Upper lobe of left lung (tissue), 6 donors: ENCODE data around the gene SGMS1. TPM values are rescaled to one million over a fixed set of nuclear protein-coding genes. Genes with fewer than 3 reads are reported as not detected.
A peak's percentile ranks its signal among the peaks of the same experiment; 100 is the strongest.
"Not testable (repeated sequence)": the region's sequence is repeated elsewhere in the genome, so short reads cannot be mapped to it uniquely, and the experiment has no call there.

Experiments used
- ATAC-seq, 2 donors: fragments of 200-7000 bp; cut with Tn5 transposase; one replicate each; pipeline ENCODE4 v1.9.1; 2022; ENCODE audit warnings: mild to moderate bottlenecking in 2 of 2, moderate library complexity in 2 of 2; ENCODE audit not compliant: low FRiP score in 2 of 2
- DNase-seq, 2 donors: peaks; one replicate each; pipeline ENCODE4 v3.0.0-alpha.2; 2019 to 2020
- H3K27ac ChIP-seq, 4 donors: fragments of 200-600 bp; sonication (generic); one replicate each; pipeline ENCODE4 v1.5.1; 2016 to 2019
- H3K27me3 ChIP-seq, 4 donors: fragments of 200-600 bp; sonication (generic); one replicate each; pipeline ENCODE4 v1.5.1; 2017 to 2019
- H3K36me3 ChIP-seq, 4 donors: fragments of 200-600 bp; sonication (generic); one replicate each; pipeline ENCODE4 v1.5.1; 2016 to 2019
- H3K4me1 ChIP-seq, 4 donors: fragments of 200-600 bp; sonication (generic); one replicate each; pipeline ENCODE4 v1.5.1; 2018 to 2019
- H3K4me3 ChIP-seq, 4 donors: fragments of 200-600 bp; sonication (generic); one replicate each; pipeline ENCODE4 v1.5.1; 2017 to 2019; ENCODE audit warnings: mild to moderate bottlenecking in 2 of 4, moderate library complexity in 1 of 4
- H3K9me3 ChIP-seq, 4 donors: fragments of 200-600 bp; sonication (generic); one replicate each; pipeline ENCODE4 v1.5.1; 2018 to 2019
- CTCF ChIP-seq, 6 experiments: fragments of 450-650 bp in 4 of 6; fragments of 200-600 bp in 2 of 6; sonication (generic) in 2 of 6; IDR thresholded peaks; one replicate each; pipeline ENCODE4 v1.5.1; 2016 to 2019; ENCODE audit warnings: antibody characterized with exemption in 6 of 6
- EP300 ChIP-seq, 4 donors: sonication (generic); formaldehyde crosslinking; IDR thresholded peaks; one replicate each; pipeline ENCODE4 v1.5.1; 2017; ENCODE audit warnings: antibody characterized with exemption in 4 of 4, control low read depth in 2 of 4
- POLR2A ChIP-seq, 4 donors: fragments of 450-650 bp; IDR thresholded peaks; one replicate each; pipeline ENCODE4 v1.5.1; 2016 to 2017; ENCODE audit warnings: antibody characterized with exemption in 4 of 4, mild to moderate bottlenecking in 2 of 4
- POLR2AphosphoS5 ChIP-seq, 2 donors: sonication (generic); formaldehyde crosslinking; IDR thresholded peaks; one replicate each; pipeline ENCODE4 v1.5.1; 2017; ENCODE audit warnings: antibody characterized with exemption in 2 of 2
- WGBS, 2 donors: methylation state at CpG; one replicate each; pipeline ENCODE4 v1.1.5; 2017 to 2018; 5-methylcytosine and 5-hydroxymethylcytosine counted together
- total RNA-seq, 6 donors: library from RNA; depleted of rRNA in 4 of 6; stranded (reverse); fragments of >200 nt in 4 of 6; gene quantifications; one replicate each; pipeline versions ENCODE4 v1.1.0 to v1.2.1, GENCODE V29; 2016 to 2021
- donor health status: DM: no; HTN: no; CAD: no; lungs with moderate emphysema.
- donor health status: DM: no; HTN: yes; CAD: no; lungs with severe emphysema.

Gene SGMS1
- total RNA-seq, 6 donors from 2014 or later = 66.7 to 230 (median 173) TPM

GRCh38 chr10:50541317-50541716 lies 82.4 kb downstream of the SGMS1 start:
- TF ChIP-seq CTCF (IDR thresholded peaks at IDR 0.05) (no peak), POLR2AphosphoS5 (IDR thresholded peaks at IDR 0.05) (no peak), POLR2A (IDR thresholded peaks at IDR 0.05) (no peak), EP300 (IDR thresholded peaks at IDR 0.05) (no peak)
- H3K4me1 ChIP-seq = peaks cover 0 to 17% (median 5%) of the 10 kb centered on the region in 4 donors
- 78 to 81% methylated on average over 2 of the region's 2 CpGs for WGBS, 2 donors
- H3K27ac ChIP-seq = no peak overlapping the region
- no peaks in the 10 kb centered on the region for H3K36me3 ChIP-seq
- no peak for ATAC-seq
- H3K4me3 ChIP-seq = no peak overlapping the region
- no peaks in the 10 kb centered on the region for H3K9me3 ChIP-seq
- DNase-seq = no peak
- no peaks in the 10 kb centered on the region for H3K27me3 ChIP-seq

- peaks cover 0 to 17% (median 5%) of the 10 kb centered on the region in 4 donors for H3K4me1 ChIP-seq
- H3K4me3 ChIP-seq = no peak overlapping the region
- no peaks in the 10 kb centered on the region for H3K36me3 ChIP-seq
- H3K27me3 ChIP-seq = no peaks in the 10 kb centered on the region
- 83 to 100% methylated on average over 1 of the region's 1 CpG for WGBS, 2 donors
- no peak for DNase-seq
- H3K27ac ChIP-seq = no peak overlapping the region
- TF ChIP-seq POLR2AphosphoS5 (IDR thresholded peaks at IDR 0.05) (no peak), POLR2A (IDR thresholded peaks at IDR 0.05) (no peak), EP300 (IDR thresholded peaks at IDR 0.05) (no peak), CTCF (IDR thresholded peaks at IDR 0.05) (no peak)
- ATAC-seq = no peak
- H3K9me3 ChIP-seq = no peaks in the 10 kb centered on the region
These were observed 83.0 kb downstream of the SGMS1 start for GRCh38 chr10:50540826-50541122.

- Histone ChIP-seq H3K4me1 (peaks cover 0 to 17% (median 5%) of the 10 kb centered on the region in 4 donors), H3K27ac (no peak overlapping the region), H3K4me3 (no peak overlapping the region), H3K27me3 (no peaks in the 10 kb centered on the region), H3K9me3 (no peaks in the 10 kb centered on the region), H3K36me3 (no peaks in the 10 kb centered on the region)
- ATAC-seq (no peak), DNase-seq (no peak)
- no peak for TF ChIP-seq POLR2AphosphoS5 (IDR thresholded peaks at IDR 0.05)
- 50 to 54% methylated on average over 3 of the region's 3 CpGs for WGBS, 2 donors
These were observed 83.5 kb downstream of the SGMS1 start for GRCh38 chr10:50540069-50540825.

- no peak for DNase-seq
- no peaks in the 10 kb centered on the region for H3K9me3 ChIP-seq
- H3K27me3 ChIP-seq = no peaks in the 10 kb centered on the region
- no peak for TF ChIP-seq EP300 (IDR thresholded peaks at IDR 0.05)
- TF ChIP-seq POLR2AphosphoS5 (IDR thresholded peaks at IDR 0.05) = peak in 1 of 2 donors; percentile 23
- no peaks in the 10 kb centered on the region for H3K36me3 ChIP-seq
- H3K4me3 ChIP-seq = no peak overlapping the region
- peaks cover 0 to 12% (median 5%) of the 10 kb centered on the region in 4 donors for H3K4me1 ChIP-seq
- 46 to 52% methylated on average over 7 of the region's 7 CpGs for WGBS, 2 donors
- peak in 1 of 2 donors; percentile 65 for ATAC-seq
- no peak overlapping the region for H3K27ac ChIP-seq
These were observed 85.0 kb downstream of the SGMS1 start for GRCh38 chr10:50538555-50539398.

- no peak for ATAC-seq
- DNase-seq = no peak
- no peaks in the 10 kb centered on the region for H3K9me3 ChIP-seq
- no peak overlapping the region for H3K27ac ChIP-seq
- no peaks in the 10 kb centered on the region for H3K36me3 ChIP-seq
- H3K27me3 ChIP-seq = no peaks in the 10 kb centered on the region
- H3K4me3 ChIP-seq = no peak overlapping the region
- peaks cover 0 to 12% (median 5%) of the 10 kb centered on the region in 4 donors for H3K4me1 ChIP-seq
- TF ChIP-seq POLR2AphosphoS5 (IDR thresholded peaks at IDR 0.05) (no peak), POLR2A (IDR thresholded peaks at IDR 0.05) (no peak), EP300 (IDR thresholded peaks at IDR 0.05) (no peak), CTCF (IDR thresholded peaks at IDR 0.05) (no peak)
These were observed 87.0 kb downstream of the SGMS1 start for GRCh38 chr10:50536617-50537240.

GRCh38 chr10:50534748-50535376 lies 88.9 kb downstream of the SGMS1 start:
- not testable (repeated sequence) for DNase-seq, H3K9me3 ChIP-seq, H3K27ac ChIP-seq, ATAC-seq, H3K36me3 ChIP-seq, H3K4me3 ChIP-seq, H3K4me1 ChIP-seq, H3K27me3 ChIP-seq
- WGBS, 2 donors = 79 to 84% methylated on average over 5 of the region's 5 CpGs
